CD4-positive, alpha-beta memory T cell (primary cell): ENCODE measurements around the gene ALDH3B1. TPM values are rescaled to one million over a fixed set of nuclear protein-coding genes. Genes with fewer than 3 reads are reported as not detected.
A peak's percentile ranks its signal among the peaks of the same experiment; 100 is the strongest.

Experiments
- CTCF ChIA-PET: fragments of 350-600 bp; sonication (Branson Sonifier 250); formaldehyde crosslinking; loops from one replicate; lab custom pipeline; 2021; ENCODE audit warnings: inconsistent platforms; ENCODE audit not compliant: partially characterized antibody; lab: Charles Lee
- POLR2A ChIA-PET: fragments of 350-600 bp; sonication (Branson Sonifier 250); formaldehyde crosslinking; loops from one replicate; lab custom pipeline; 2021; ENCODE audit not compliant: partially characterized antibody; lab: Charles Lee
- DNase-seq, 5 donors: peaks; one replicate each; pipeline versions ENCODE4 v3.0.0 to v3.0.0-alpha.2; 2020 to 2022; ENCODE audit warnings: mixed read lengths in 1 of 5
- H3K27ac ChIP-seq: one replicate; pipeline ENCODE4 v1.7.0; 2013; ENCODE audit warnings: low read depth, low read length
- H3K27me3 ChIP-seq: 2 replicates; pipeline ENCODE4 v1.7.0; 2013; ENCODE audit warnings: mild to moderate bottlenecking, low read length, moderate library complexity; ENCODE audit not compliant: insufficient read depth
- H3K36me3 ChIP-seq: 2 replicates; pipeline ENCODE4 v1.7.0; 2013; ENCODE audit warnings: mild to moderate bottlenecking, low read length, moderate library complexity; ENCODE audit not compliant: insufficient read depth
- H3K4me1 ChIP-seq: 2 replicates; pipeline ENCODE4 v1.7.0; 2013; ENCODE audit warnings: mild to moderate bottlenecking, low read length, moderate library complexity; ENCODE audit not compliant: insufficient read depth
- H3K4me3 ChIP-seq, 2 donors: one replicate each; pipeline ENCODE4 v1.7.0; 2013; ENCODE audit warnings: low read length in 2 of 2, mild to moderate bottlenecking in 1 of 2
- H3K9me3 ChIP-seq, 2 donors: one replicate each; pipeline ENCODE4 v1.7.0; 2013; ENCODE audit warnings: low read length in 2 of 2, control low read depth in 1 of 2; ENCODE audit not compliant: control insufficient read depth in 1 of 2
- H3K27ac Mint-ChIP-seq, 7 donors: one replicate each; pipeline ENCODE4 v1.8.0; 2020 to 2021; ENCODE audit warnings: mixed read lengths in 7 of 7, mild to moderate bottlenecking in 6 of 7, inconsistent platforms in 3 of 7, moderate library complexity in 3 of 7
- H3K27me3 Mint-ChIP-seq, 2 donors: one replicate each; pipeline ENCODE4 v1.8.0; 2020 to 2021; ENCODE audit warnings: mixed read lengths in 2 of 2
- H3K36me3 Mint-ChIP-seq, 2 donors: one replicate each; pipeline ENCODE4 v1.8.0; 2020 to 2021; ENCODE audit warnings: mixed read lengths in 2 of 2, inconsistent platforms in 1 of 2, mild to moderate bottlenecking in 1 of 2
- H3K4me1 Mint-ChIP-seq, 4 donors: one replicate each; pipeline ENCODE4 v1.8.0; 2020 to 2021; ENCODE audit warnings: mixed read lengths in 4 of 4, mild to moderate bottlenecking in 1 of 4
- H3K4me3 Mint-ChIP-seq, 8 donors: one replicate each; pipeline ENCODE4 v1.8.0; 2020 to 2021; ENCODE audit warnings: mixed read lengths in 8 of 8, mild to moderate bottlenecking in 7 of 8, moderate library complexity in 6 of 8, inconsistent platforms in 3 of 8
- H3K9me3 Mint-ChIP-seq, 8 donors: one replicate each; pipeline ENCODE4 v1.8.0; 2020 to 2021; ENCODE audit warnings: mixed read lengths in 8 of 8, mild to moderate bottlenecking in 5 of 8, inconsistent platforms in 3 of 8, moderate library complexity in 1 of 8
- intact Hi-C: fragments of 100-400 bp; cut with micrococcal nuclease; formaldehyde crosslinking; loops from one replicate; pipeline ENCODE4 v1.15.1; 2023
- polyA plus RNA-seq, 2 donors: library from polyadenylated mRNA; unstranded; fragments of 300-500 nt; fragmentation: Illumina TruSeq; gene quantifications; one replicate each; pipeline ENCODE4 v1.2.3, GENCODE V29; 2021
- total RNA-seq, 2 experiments: library from RNA; stranded (reverse); gene quantifications; one replicate each; pipeline ENCODE4 v1.2.3, GENCODE V29; 2021

ALDH3B1 gene
- total and polyA plus RNA-seq, 4 experiments from 2014 or later = 0.72 to 1.0 TPM; not detected in 2

- Mint-ChIP-seq H3K36me3 (peaks cover 4 to 7% of the 10 kb centered on the region in 2 donors), H3K9me3 (peaks cover 0 to 3% (median 0%) of the 10 kb centered on the region in 8 donors), H3K27me3 (no peaks in the 10 kb centered on the region), H3K4me3 (peak overlapping the region in 7 of 8 donors; percentile 14 to 76 (median 46)), H3K4me1 (peaks cover 22 to 50% (median 29%) of the 10 kb centered on the region in 4 donors), H3K27ac (peak overlapping the region in 6 of 7 donors; percentile 58 to 90 (median 76))
- peak in 1 of 5 donors; percentile 26 for DNase-seq
- no peak overlapping the region for H3K27ac ChIP-seq
- H3K36me3 ChIP-seq = no peaks in the 10 kb centered on the region
- no peaks in the 10 kb centered on the region for H3K27me3 ChIP-seq
- H3K4me1 ChIP-seq = peaks cover 16% of the 10 kb centered on the region
- H3K9me3 ChIP-seq = no peaks in the 10 kb centered on the region
- ChIA-PET CTCF (interaction anchor here (1.6 kb wide), 1 partner anchor 43 kb away, joined by 4 read pairs; no protein-coding TSS in a partner anchor), POLR2A (interaction anchor here (0.9 kb wide), 1 partner anchor 40 kb away, joined by 3 read pairs; no protein-coding TSS in a partner anchor)
- H3K4me3 ChIP-seq = no peak overlapping the region
- intact Hi-C loops = no loop called here
These were observed 11.7 kb upstream of the ALDH3B1 start for GRCh38 chr11:67998150-67999045.

GRCh38 chr11:67999201-67999629 is 10.9 kb upstream of the ALDH3B1 start:
- no peak for DNase-seq
- H3K9me3 Mint-ChIP-seq = peaks cover 0 to 3% (median 0%) of the 10 kb centered on the region in 8 donors
- H3K4me1 ChIP-seq = peaks cover 18% of the 10 kb centered on the region
- intact Hi-C loops = no loop called here
- CTCF ChIA-PET = interaction anchor here (1.6 kb wide), 1 partner anchor 43 kb away, joined by 4 read pairs; no protein-coding TSS in a partner anchor
- POLR2A ChIA-PET = no interaction called here
- H3K9me3 ChIP-seq = no peaks in the 10 kb centered on the region
- H3K4me3 ChIP-seq = no peak overlapping the region
- no peaks in the 10 kb centered on the region for H3K27me3 Mint-ChIP-seq
- peaks cover 19 to 47% (median 27%) of the 10 kb centered on the region in 4 donors for H3K4me1 Mint-ChIP-seq
- no peaks in the 10 kb centered on the region for H3K27me3 ChIP-seq
- no peak overlapping the region for H3K27ac ChIP-seq
- H3K4me3 Mint-ChIP-seq = no peak overlapping the region
- H3K27ac Mint-ChIP-seq = no peak overlapping the region
- peaks cover 3 to 4% of the 10 kb centered on the region in 2 donors for H3K36me3 Mint-ChIP-seq
- H3K36me3 ChIP-seq = no peaks in the 10 kb centered on the region

- Mint-ChIP-seq H3K27me3 (no peaks in the 10 kb centered on the region), H3K4me3 (no peak overlapping the region), H3K4me1 (peaks cover 18 to 50% (median 28%) of the 10 kb centered on the region in 4 donors), H3K36me3 (peaks cover 0 to 4% of the 10 kb centered on the region in 2 donors), H3K9me3 (peaks cover 0 to 3% (median 0%) of the 10 kb centered on the region in 8 donors), H3K27ac (no peak overlapping the region)
- DNase-seq = no peak
- intact Hi-C loops = loop anchor here (5.0 kb wide), 2 partner anchors 192 to 213 kb away; partner anchors contain the start of gene KMT5B
- Histone ChIP-seq H3K36me3 (no peaks in the 10 kb centered on the region), H3K4me3 (no peak overlapping the region), H3K9me3 (no peaks in the 10 kb centered on the region), H3K27me3 (no peaks in the 10 kb centered on the region), H3K4me1 (peaks cover 23% of the 10 kb centered on the region), H3K27ac (no peak overlapping the region)
- POLR2A ChIA-PET = no interaction called here
- CTCF ChIA-PET = no interaction called here
These were observed 10.4 kb upstream of the ALDH3B1 start for GRCh38 chr11:67999704-68000103.

- H3K27ac ChIP-seq = no peak overlapping the region
These were observed 7.6 kb upstream of the ALDH3B1 start for GRCh38 chr11:68002575-68002937.

GRCh38 chr11:68002938-68003845 is 6.9 kb upstream of the ALDH3B1 start:
- Histone ChIP-seq H3K36me3 (no peaks in the 10 kb centered on the region), H3K9me3 (no peaks in the 10 kb centered on the region), H3K4me1 (peaks cover 16% of the 10 kb centered on the region), H3K27me3 (no peaks in the 10 kb centered on the region), H3K27ac (no peak overlapping the region), H3K4me3 (peak overlapping the region in 1 of 2 donors; percentile 59)
- Mint-ChIP-seq H3K4me3 (peak overlapping the region; percentile 79 to 88 (median 82)), H3K27me3 (no peaks in the 10 kb centered on the region), H3K9me3 (peaks cover 0 to 3% (median 0%) of the 10 kb centered on the region in 8 donors), H3K4me1 (peaks cover 12 to 39% (median 20%) of the 10 kb centered on the region in 4 donors), H3K27ac (peak overlapping the region; percentile 61 to 90 (median 85)), H3K36me3 (peaks cover 0 to 2% of the 10 kb centered on the region in 2 donors)
- CTCF ChIA-PET = no interaction called here
- POLR2A ChIA-PET = interaction anchor here (0.8 to 2.2 kb wide), 4 partner anchors 9 to 119 kb away, joined by 3 to 12 read pairs (median 4); partner anchors contain the start of gene TCIRG1
- DNase-seq = peak; percentile 61 to 74 (median 69)
- intact Hi-C loops = loop anchor here (5.0 kb wide), 2 partner anchors 196 to 209 kb away; partner anchors contain the start of gene KMT5B

More at GRCh38 chr11:68002575-68002937, 7.6 kb upstream of the ALDH3B1 start:
- H3K4me3 Mint-ChIP-seq = peak overlapping the region; percentile 78 to 88 (median 82)
- H3K36me3 ChIP-seq = no peaks in the 10 kb centered on the region
- ChIA-PET CTCF (no interaction called here), POLR2A (interaction anchor here (0.8 to 2.2 kb wide), 4 partner anchors 9 to 118 kb away, joined by 3 to 12 read pairs (median 4); partner anchors contain the start of gene TCIRG1)
- peak overlapping the region; percentile 48 to 90 (median 85) for H3K27ac Mint-ChIP-seq
- peaks cover 15 to 44% (median 23%) of the 10 kb centered on the region in 4 donors for H3K4me1 Mint-ChIP-seq
- DNase-seq = no peak
- intact Hi-C loops = loop anchor here (5.0 kb wide), 2 partner anchors 195 to 210 kb away; partner anchors contain the start of gene KMT5B
- peaks cover 0 to 4% of the 10 kb centered on the region in 2 donors for H3K36me3 Mint-ChIP-seq
- no peaks in the 10 kb centered on the region for H3K27me3 ChIP-seq
- H3K27me3 Mint-ChIP-seq = no peaks in the 10 kb centered on the region
- no peaks in the 10 kb centered on the region for H3K9me3 ChIP-seq
- H3K4me3 ChIP-seq = no peak overlapping the region
- H3K9me3 Mint-ChIP-seq = peaks cover 0 to 3% (median 0%) of the 10 kb centered on the region in 8 donors
- H3K4me1 ChIP-seq = peaks cover 23% of the 10 kb centered on the region

GRCh38 chr11:68003846-68004550 is 6.1 kb upstream of the ALDH3B1 start, which contains the start of gene UNC93B1:
Gene UNC93B1 (minus strand): TSS chr11:68004097. CDS start chr11:68004043, 54 bp downstream.
- ChIA-PET POLR2A (interaction anchor here (1.9 to 2.2 kb wide), 2 partner anchors 36 to 119 kb away, joined by 4 to 12 read pairs; partner anchors contain the start of gene TCIRG1), CTCF (no interaction called here)
- H3K27me3 ChIP-seq = no peaks in the 10 kb centered on the region
- H3K9me3 ChIP-seq = no peaks in the 10 kb centered on the region
- peaks cover 0 to 3% (median 0%) of the 10 kb centered on the region in 8 donors for H3K9me3 Mint-ChIP-seq
- peak; percentile 77 to 84 (median 78) for DNase-seq
- no peaks in the 10 kb centered on the region for H3K27me3 Mint-ChIP-seq
- H3K27ac ChIP-seq = no peak within 1 kb of the TSS
- intact Hi-C loops = loop anchor here (1.0 to 5.0 kb wide), 3 partner anchors 26 to 208 kb away; partner anchors contain the start of genes KMT5B and NDUFS8
- H3K36me3 Mint-ChIP-seq = no peaks in the 10 kb centered on the region
- peak within 1 kb of the TSS; percentile 73 to 90 (median 88) for H3K27ac Mint-ChIP-seq
- H3K4me1 ChIP-seq = peaks cover 11% of the 10 kb centered on the region
- peak within 1 kb of the TSS; percentile 52 to 59 for H3K4me3 ChIP-seq
- peak within 1 kb of the TSS; percentile 86 to 94 (median 88) for H3K4me3 Mint-ChIP-seq
- peaks cover 8 to 31% (median 15%) of the 10 kb centered on the region in 4 donors for H3K4me1 Mint-ChIP-seq
- H3K36me3 ChIP-seq = no peaks in the 10 kb centered on the region
